Omental fat pad (tissue), 4 donors: ENCODE data around the gene ZNF442. TPM values are rescaled to one million over a fixed set of nuclear protein-coding genes. Genes with fewer than 3 reads are reported as not detected.
A peak's percentile ranks its signal among the peaks of the same experiment; 100 is the strongest.
"Not testable (repeated sequence)": the region's sequence is repeated elsewhere in the genome, so short reads cannot be mapped to it uniquely, and the experiment has no call there.

Experiments used
- ATAC-seq: fragments of 150-250 bp; one replicate; pipeline ENCODE4 v1.9.1; 2016; ENCODE audit warnings: mild to moderate bottlenecking, moderate library complexity; ENCODE audit not compliant: low FRiP score
- DNase-seq: peaks from one replicate; pipeline ENCODE4 v3.0.0-alpha.2; 2019; ENCODE audit warnings: low spot score
- CTCF ChIP-seq, 3 donors: fragments of 450-650 bp; IDR thresholded peaks; one replicate each; pipeline ENCODE4 v1.5.1; 2016 to 2017; ENCODE audit warnings: antibody characterized with exemption in 3 of 3, mild to moderate bottlenecking in 3 of 3, moderate library complexity in 2 of 3
- total RNA-seq, 4 donors: library from RNA; depleted of rRNA; stranded (reverse); fragments of >200 nt; gene quantifications; one replicate each; pipeline ENCODE4 v1.1.0, GENCODE V29; 2016

The ZNF442 gene
- total RNA-seq: 1 to 10 TPM; 1.8 to 7.9 (median 3.0) TPM

- DNase-seq (peak; percentile 77), ATAC-seq (peak; percentile 98)
- TF ChIP-seq CTCF (IDR thresholded peaks at IDR 0.05): peak in 1 of 3 donors; percentile 22
Measured at GRCh38 chr19:12365236-12366162, at the start of gene ZNF442. Gene ZNF442, minus strand, starts transcription at chr19:12365683. Its CDS starts 2,052 bp downstream, at chr19:12363631.

GRCh38 chr19:12411893-12412292, 46.4 kb upstream of the ZNF442 start:
- no peak for DNase-seq
- no peak for TF ChIP-seq CTCF (IDR thresholded peaks at IDR 0.05)
- no peak for ATAC-seq

GRCh38 chr19:12400633-12401502, 35.4 kb upstream of the ZNF442 start, which contains the start of gene ZNF799:
Gene ZNF799, minus strand, starts transcription at chr19:12401271. Its CDS starts 201 bp downstream, at chr19:12401070.
- TF ChIP-seq CTCF (IDR thresholded peaks at IDR 0.05): no peak
- DNase-seq (peak; percentile 93), ATAC-seq (peak; percentile 98)

GRCh38 chr19:12399901-12400632, 34.6 kb upstream of the ZNF442 start:
- not testable (repeated sequence) for DNase-seq
- peak; percentile 26 for ATAC-seq

- ATAC-seq: not testable (repeated sequence)
Measured at GRCh38 chr19:12391148-12391547, 25.7 kb upstream of the ZNF442 start.

GRCh38 chr19:12386365-12386764, 20.9 kb upstream of the ZNF442 start:
- DNase-seq, ATAC-seq: not testable (repeated sequence)

More at GRCh38 chr19:12391148-12391547, 25.7 kb upstream of the ZNF442 start:
- not testable (repeated sequence) for DNase-seq

GRCh38 chr19:12380444-12380737, 14.9 kb upstream of the ZNF442 start:
- no peak for ATAC-seq
- no peak for DNase-seq
- TF ChIP-seq CTCF (IDR thresholded peaks at IDR 0.05): no peak
